Measurements from ENCODE around the gene TBC1D17.

Gene TBC1D17

DNA sequence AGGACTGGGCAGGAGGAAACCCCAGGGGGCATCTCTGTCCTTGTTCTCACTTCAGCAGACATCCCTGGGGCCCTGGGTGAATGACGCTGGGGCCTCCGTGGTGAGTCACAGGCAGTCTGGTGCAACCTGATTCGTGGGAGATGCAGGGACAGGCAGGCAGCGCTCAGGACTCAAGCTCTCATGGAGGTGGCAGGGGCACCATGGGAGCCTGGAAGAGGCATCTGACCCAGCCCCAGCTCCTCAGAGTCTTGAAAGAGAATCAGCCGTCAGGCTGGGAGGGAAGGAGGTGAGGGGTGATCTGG, 40.5 kb upstream of the TBC1D17 start:
- H3K9me2 ChIP-seq (replicated peaks; ENCODE audit: insufficient read depth, low read length): no peaks in the 10 kb centered on the region
- H3K4me3 ChIP-seq (ENCODE audit: insufficient read depth, low read length, poor library complexity, severe bottlenecking): no peak overlapping the region
- TF ChIP-seq, protein P1, sequence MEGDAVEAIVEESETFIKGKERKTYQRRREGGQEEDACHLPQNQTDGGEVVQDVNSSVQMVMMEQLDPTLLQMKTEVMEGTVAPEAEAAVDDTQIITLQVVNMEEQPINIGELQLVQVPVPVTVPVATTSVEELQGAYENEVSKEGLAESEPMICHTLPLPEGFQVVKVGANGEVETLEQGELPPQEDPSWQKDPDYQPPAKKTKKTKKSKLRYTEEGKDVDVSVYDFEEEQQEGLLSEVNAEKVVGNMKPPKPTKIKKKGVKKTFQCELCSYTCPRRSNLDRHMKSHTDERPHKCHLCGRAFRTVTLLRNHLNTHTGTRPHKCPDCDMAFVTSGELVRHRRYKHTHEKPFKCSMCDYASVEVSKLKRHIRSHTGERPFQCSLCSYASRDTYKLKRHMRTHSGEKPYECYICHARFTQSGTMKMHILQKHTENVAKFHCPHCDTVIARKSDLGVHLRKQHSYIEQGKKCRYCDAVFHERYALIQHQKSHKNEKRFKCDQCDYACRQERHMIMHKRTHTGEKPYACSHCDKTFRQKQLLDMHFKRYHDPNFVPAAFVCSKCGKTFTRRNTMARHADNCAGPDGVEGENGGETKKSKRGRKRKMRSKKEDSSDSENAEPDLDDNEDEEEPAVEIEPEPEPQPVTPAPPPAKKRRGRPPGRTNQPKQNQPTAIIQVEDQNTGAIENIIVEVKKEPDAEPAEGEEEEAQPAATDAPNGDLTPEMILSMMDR (IDR thresholded peaks at IDR 0.05; ENCODE audit: insufficient read depth, low read length, poor library complexity, severe bottlenecking): no peak
- no peak for TF ChIP-seq EZH2phosphoT487 (conservative IDR thresholded peaks at IDR 0.05; ENCODE audit: low read length)
- no peak overlapping the region for H3K27ac ChIP-seq (ENCODE audit: low read depth, low read length)
- no peaks in the 10 kb centered on the region for H3K79me2 ChIP-seq (ENCODE audit: insufficient read depth, low read length)
- H3K9me3 ChIP-seq (ENCODE audit: insufficient read depth, low read length): no peaks in the 10 kb centered on the region
- H2AFZ ChIP-seq (ENCODE audit: low read depth, low read length, severe bottlenecking): no peak overlapping the region
- H3F3A ChIP-seq (ENCODE audit: insufficient read depth): no peaks in the 10 kb centered on the region
- no peaks in the 10 kb centered on the region for H3K27me3 ChIP-seq (ENCODE audit: low read length)
- H3K36me3 ChIP-seq (ENCODE audit: low read length): peaks cover 3% of the 10 kb centered on the region; the same call in 1 of the 2 replicates
- H3K9ac ChIP-seq (ENCODE audit: low read length): no peak overlapping the region
- no peaks in the 10 kb centered on the region for H4K20me1 ChIP-seq (ENCODE audit: low read depth, low read length)
- no peak overlapping the region for H3K4me2 ChIP-seq (ENCODE audit: low read depth, low read length, poor library complexity, severe bottlenecking)

DNA sequence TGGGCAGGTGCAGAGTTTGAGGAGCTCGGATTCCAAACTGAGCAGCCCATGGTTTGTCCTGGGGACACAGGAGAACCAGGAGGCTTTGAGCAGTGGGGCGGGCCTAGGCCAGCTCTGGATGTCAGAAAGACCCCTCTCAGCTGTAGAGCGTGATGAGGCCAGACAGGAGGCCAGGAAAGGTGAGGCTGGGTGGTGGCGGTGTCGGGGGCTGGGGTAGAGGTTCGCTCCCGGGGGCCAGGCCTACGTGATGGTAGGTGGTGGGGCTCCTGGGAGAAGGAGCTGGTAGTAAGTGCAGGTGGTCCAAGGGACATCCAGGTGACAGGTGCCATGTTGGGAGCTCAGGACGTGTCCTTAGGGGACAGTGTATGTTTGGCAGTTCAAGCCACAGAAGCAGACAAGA, 40.1 kb upstream of the TBC1D17 start:
- Histone ChIP-seq H3K9me3 (ENCODE audit: insufficient read depth, low read length) (no peaks in the 10 kb centered on the region), H3K79me2 (ENCODE audit: insufficient read depth, low read length) (no peaks in the 10 kb centered on the region), H3K4me2 (ENCODE audit: low read depth, low read length, poor library complexity, severe bottlenecking) (no peak overlapping the region), H3K27me3 (ENCODE audit: low read length) (no peaks in the 10 kb centered on the region), H2AFZ (ENCODE audit: low read depth, low read length, severe bottlenecking) (no peak overlapping the region), H3K36me3 (ENCODE audit: low read length) (peaks cover 3% of the 10 kb centered on the region; the same call in 1 of the 2 replicates), H3K9me2 (replicated peaks; ENCODE audit: insufficient read depth, low read length) (no peaks in the 10 kb centered on the region), H3K27ac (ENCODE audit: low read depth, low read length) (no peak overlapping the region), H3K9ac (ENCODE audit: low read length) (no peak overlapping the region), H3F3A (ENCODE audit: insufficient read depth) (0 out of 2 replicates have a peak, but pooled peaks cover 2% of the 10 kb centered on the region), H4K20me1 (ENCODE audit: low read depth, low read length) (no peaks in the 10 kb centered on the region), H3K4me3 (ENCODE audit: insufficient read depth, low read length, poor library complexity, severe bottlenecking) (no peak overlapping the region)
- TF ChIP-seq, protein P1 (IDR thresholded peaks at IDR 0.05; ENCODE audit: insufficient read depth, low read length, poor library complexity, severe bottlenecking): no peak
- no peak for TF ChIP-seq EZH2phosphoT487 (conservative IDR thresholded peaks at IDR 0.05; ENCODE audit: low read length)

DNA sequence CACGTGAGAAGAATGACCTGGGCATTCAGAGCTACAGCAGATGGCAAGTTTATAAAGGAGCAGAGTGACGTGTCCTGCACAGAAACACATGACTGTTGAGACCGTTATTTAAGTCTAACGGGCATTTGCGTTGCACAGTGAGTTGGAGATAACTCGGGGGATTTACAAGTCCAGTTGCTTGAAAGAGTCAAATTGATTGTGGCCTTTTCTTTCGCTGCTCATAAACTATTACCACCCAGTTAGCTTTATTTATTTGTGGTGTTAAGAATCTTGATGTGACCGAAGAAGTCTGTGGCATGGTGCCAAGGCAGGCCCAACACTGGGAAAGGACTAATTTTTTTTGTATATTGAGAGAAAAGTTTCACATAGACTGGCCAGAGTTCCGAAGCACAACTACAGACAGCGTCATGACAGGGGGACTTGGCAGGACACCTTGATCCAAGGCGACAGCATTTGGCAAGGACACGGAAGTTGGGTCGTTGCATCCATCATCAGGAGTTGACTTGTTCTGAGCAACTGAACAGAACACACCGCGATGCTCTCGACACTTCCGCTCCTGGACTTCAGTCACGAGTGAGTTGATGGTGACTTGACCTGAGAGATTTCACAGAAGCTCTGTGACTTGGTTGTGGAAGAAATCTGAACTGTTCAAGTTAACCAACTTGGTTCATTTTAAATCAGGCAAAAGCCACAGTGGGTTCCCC, 38.5 kb upstream of the TBC1D17 start:
- Histone ChIP-seq H3K36me3 (ENCODE audit: low read length) (0 out of 2 replicates have a peak, but pooled peaks cover 3% of the 10 kb centered on the region), H3K9me2 (replicated peaks; ENCODE audit: insufficient read depth, low read length) (no peaks in the 10 kb centered on the region), H3K27ac (ENCODE audit: low read depth, low read length) (no peak overlapping the region), H3K27me3 (ENCODE audit: low read length) (no peaks in the 10 kb centered on the region), H3K9ac (ENCODE audit: low read length) (no peak overlapping the region), H3K9me3 (ENCODE audit: insufficient read depth, low read length) (no peaks in the 10 kb centered on the region), H3F3A (ENCODE audit: insufficient read depth) (peaks cover 9% of the 10 kb centered on the region; the same call in 1 of the 2 replicates), H3K4me2 (ENCODE audit: low read depth, low read length, poor library complexity, severe bottlenecking) (no peak overlapping the region), H3K4me3 (ENCODE audit: insufficient read depth, low read length, poor library complexity, severe bottlenecking) (no peak overlapping the region), H3K79me2 (ENCODE audit: insufficient read depth, low read length) (no peaks in the 10 kb centered on the region), H4K20me1 (ENCODE audit: low read depth, low read length) (no peaks in the 10 kb centered on the region), H2AFZ (ENCODE audit: low read depth, low read length, severe bottlenecking) (no peak overlapping the region)
- no peak for TF ChIP-seq EZH2phosphoT487 (conservative IDR thresholded peaks at IDR 0.05; ENCODE audit: low read length)
- TF ChIP-seq, protein P1 (IDR thresholded peaks at IDR 0.05; ENCODE audit: insufficient read depth, low read length, poor library complexity, severe bottlenecking): no peak

Measured in SU-DHL-6 (cell line).